NCI-H460 (cell line): ENCODE results near the gene ARMC3. TPM values are rescaled to one million over a fixed set of nuclear protein-coding genes. Genes with fewer than 3 reads are reported as not detected.

Experiments used
- DNase-seq: peaks from one replicate; pipeline ENCODE4 v3.0.0-alpha.2; 2016; ENCODE audit warnings: low read depth; ENCODE audit errors: extremely low read depth
- total RNA-seq: library from RNA; depleted of rRNA; stranded (reverse); fragments of >200 nt; shearing (Covaris generic); gene quantifications from 2 replicates; pipeline ENCODE4 v1.2.3, GENCODE V29; 2014

Gene ARMC3
- total RNA-seq, 1 experiment from 2014 or later, result 0.25 TPM

- no peak for DNase-seq
Observed at GRCh38 chr10:22990443-22990842, 62.6 kb downstream of the ARMC3 start.

- no peak for DNase-seq
Observed at GRCh38 chr10:22992075-22992474, 64.2 kb downstream of the ARMC3 start.

GRCh38 chr10:22992621-22993020, 64.8 kb downstream of the ARMC3 start:
- no peak for DNase-seq

GRCh38 chr10:22993314-22993713, 65.5 kb downstream of the ARMC3 start:
- DNase-seq, result no peak

DNA sequence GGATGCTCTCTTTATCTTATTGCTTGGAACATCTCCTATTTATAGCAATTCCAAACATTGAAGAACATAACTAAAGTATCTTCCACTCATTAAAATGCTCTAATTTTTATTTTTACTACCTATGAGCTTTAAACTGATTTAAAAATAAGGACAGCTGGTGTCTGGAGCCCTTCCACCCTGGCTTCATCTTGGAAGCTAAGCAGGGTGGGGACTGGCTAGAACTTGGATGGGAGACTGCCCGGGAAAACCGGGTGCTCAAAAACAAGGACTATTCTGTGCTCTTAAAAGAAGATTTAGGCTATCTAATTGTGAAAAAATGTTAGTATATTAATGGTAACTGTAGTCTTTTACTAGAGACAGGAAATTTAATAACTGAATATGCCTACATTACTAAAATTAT, 69.2 kb downstream of the ARMC3 start:
- no peak for DNase-seq

DNA sequence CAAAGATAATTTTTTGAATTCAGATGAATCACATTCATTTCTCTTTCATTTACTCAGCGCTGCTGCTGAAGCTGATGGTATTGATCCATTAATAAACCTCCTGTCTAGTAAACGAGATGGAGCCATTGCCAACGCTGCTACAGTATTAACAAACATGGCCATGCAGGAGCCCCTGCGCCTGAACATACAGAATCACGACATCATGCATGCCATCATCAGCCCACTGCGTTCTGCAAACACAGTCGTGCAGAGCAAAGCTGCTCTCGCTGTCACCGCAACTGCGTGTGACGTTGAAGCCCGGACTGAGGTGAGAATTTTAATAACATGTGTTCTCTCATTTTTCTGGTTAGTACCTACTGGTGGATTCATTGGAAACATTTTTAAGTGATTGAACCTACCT, 70.2 kb downstream of the ARMC3 start:
- DNase-seq, result no peak

DNA sequence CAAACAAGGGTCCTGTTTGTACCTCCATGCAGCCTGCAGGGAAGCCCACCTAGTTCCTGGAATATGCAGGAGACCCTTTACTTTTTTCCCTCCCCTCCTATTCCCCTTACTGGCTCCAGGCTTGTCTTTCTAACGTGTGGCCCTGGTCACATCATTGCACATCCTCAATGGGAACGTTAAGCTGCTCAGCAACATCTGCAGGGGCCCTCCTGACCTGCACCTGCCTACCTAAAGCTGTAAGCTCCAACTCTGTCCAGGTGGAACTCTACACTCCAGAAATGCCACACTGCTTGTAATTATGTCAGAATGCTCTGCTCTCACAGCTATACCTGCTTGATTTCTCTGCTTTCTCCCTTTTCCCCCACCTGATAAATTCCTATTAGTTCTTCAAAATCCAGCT, 72.1 kb downstream of the ARMC3 start:
- no peak for DNase-seq

DNA sequence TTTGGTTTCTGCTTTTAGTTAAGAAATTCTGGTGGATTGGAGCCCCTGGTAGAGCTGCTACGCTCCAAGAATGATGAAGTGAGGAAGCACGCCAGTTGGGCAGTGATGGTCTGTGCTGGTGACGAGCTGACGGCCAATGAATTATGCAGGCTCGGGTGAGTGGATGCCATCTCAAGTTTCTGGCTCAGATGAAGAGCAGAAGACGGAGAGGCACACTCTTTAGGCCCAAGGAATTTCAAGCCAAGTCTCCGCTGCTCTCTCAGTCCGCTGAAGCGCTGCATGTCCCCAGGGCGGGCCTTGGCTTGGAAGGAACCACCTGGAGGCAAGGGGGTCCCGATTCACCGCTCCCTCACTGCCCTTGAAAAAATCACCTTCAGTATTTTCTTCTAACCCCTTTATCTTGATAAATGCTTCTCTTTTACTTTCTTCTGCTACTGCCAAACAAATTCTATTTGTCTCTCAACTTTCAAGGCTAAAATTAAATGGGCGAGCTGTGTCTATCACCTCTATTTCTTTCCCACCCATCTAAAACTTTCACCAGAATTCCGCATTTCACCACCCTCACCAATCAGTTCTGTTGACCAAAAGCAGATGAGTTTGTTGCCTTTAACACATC, 74.2 kb downstream of the ARMC3 start:
- no peak for DNase-seq

- no peak for DNase-seq
Observed at GRCh38 chr10:23005150-23005549, 77.3 kb downstream of the ARMC3 start.

- DNase-seq, result no peak
Observed at GRCh38 chr10:23013581-23014335, 85.9 kb downstream of the ARMC3 start.

DNA sequence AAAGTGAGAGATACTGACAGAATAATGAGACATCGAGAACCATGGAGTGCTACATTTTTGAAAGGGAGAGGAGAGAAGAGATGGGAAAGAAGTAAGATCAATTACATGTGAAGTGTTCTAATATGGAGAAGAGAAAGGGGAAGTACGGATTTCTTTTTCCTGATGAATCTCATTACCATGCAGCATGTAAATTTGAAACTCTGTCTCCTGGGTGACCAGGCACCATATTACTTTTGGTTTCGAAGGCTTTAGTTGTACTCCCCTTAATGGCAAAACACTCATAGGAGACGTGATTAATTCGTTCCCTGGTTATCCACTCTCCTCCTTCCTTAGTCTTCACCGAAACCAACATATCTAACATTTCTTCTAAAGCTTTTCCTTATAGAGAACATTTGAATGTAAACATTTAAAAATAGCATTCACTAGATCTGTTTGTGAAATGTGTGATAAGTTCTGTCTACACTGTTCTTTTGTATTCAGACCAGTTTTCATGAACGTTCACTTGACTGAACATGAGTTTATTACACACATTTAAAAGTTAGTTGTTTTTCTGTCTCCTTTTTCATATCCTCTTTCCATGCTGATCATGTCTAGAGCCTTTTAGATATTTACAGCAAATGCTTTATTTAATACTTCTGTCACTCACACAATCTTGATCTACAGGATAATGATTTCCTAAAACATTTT, 87.3 kb downstream of the ARMC3 start:
- no peak for DNase-seq

- DNase-seq, result no peak
Observed at GRCh38 chr10:23016636-23017035, 88.8 kb downstream of the ARMC3 start.

DNA sequence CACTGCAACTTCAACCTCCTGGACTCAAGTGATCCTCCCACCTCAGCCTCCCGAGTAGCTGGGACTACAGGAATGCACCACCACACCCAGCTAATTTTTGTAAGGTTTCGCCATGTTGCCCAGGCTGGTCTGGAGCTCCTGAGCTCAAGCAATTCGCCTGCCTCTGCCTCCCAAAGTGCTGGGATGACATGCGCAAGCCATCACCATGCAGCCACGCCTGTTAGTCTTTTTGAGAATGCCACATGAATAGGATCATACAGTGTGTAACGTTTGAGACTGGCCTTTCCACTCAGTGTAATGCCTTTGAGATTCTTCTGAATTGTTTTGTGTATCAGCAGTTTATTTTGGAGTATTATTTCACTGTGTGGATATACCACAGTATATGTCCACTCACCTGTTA, 91.8 kb downstream of the ARMC3 start:
- no peak for DNase-seq

DNA sequence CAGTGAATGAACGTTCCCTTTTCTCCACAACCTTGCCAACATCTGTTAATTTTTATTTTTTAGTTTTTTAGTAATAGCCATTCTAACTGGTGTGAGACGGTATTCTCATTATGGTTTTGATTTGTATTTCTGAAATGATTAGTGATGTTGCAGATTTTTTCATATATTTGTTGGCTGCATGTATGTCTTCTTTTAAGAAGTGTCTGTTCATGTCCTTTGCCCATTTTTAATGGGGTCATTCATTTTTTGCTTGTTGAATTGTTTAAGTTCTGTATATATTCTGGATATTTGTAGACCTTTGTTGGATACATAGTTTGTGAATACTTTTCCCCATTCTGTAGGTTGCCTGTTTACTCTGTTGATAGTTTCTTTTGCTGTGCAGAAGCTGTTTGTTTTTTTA, 93.6 kb downstream of the ARMC3 start:
- no peak for DNase-seq

DNA sequence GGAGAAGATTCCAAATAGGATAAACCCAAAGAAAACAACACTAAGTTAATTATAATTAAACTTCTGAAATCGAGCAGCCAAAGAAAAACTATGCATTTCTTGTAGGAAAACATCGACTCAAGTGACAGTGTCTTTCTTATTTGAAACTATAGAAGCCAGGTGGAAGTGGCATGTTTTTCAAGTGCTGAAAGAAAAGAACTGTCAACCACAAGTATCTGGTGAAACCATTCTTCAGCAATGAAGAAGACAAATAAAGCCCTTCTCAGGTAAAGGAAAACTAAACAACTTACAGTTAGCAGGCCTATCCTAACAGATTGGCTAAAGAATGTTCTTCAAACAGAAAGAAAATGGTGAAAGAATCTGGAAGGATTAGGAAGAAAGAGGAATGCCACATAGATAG, 96.1 kb downstream of the ARMC3 start:
- DNase-seq, result no peak

DNA sequence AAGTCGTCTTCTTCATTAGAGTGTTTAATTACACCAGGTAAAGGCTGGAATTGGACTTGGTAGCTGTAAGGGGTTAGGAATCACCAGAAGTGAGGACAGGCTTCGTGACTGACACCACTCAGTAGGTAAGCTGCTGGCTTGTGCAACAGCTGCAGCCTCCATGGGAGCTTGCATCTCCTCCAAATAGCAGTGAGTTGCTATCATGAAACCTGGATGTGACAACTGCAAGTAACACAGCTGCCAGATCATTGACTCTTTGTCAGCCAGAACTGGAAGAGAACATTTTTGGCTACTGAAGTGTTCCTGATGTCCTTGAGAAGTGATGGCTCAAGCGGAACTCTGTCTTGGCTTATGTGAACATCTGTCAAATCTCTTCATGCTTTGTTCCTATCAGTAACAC, 103.5 kb downstream of the ARMC3 start:
- no peak for DNase-seq

DNA sequence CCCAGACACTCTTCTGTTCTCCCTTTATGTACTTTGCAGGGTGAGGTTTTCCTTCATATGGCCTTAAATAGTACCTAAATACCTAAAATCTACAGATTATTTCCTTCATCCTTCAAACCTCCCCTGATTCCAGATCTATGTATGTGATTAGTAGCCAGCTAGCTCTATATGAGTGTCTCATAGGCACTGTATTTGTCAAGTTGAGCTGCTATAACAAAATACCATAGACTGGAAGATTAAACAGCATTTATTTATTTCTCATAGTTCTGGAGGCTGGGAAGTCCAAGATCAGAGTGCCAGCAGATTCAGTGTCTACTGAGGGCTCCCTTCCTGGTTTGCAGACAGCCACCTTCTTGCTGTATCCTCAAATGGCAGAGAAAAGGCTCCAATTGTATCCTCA, 106.9 kb downstream of the ARMC3 start:
- DNase-seq, result no peak

DNA sequence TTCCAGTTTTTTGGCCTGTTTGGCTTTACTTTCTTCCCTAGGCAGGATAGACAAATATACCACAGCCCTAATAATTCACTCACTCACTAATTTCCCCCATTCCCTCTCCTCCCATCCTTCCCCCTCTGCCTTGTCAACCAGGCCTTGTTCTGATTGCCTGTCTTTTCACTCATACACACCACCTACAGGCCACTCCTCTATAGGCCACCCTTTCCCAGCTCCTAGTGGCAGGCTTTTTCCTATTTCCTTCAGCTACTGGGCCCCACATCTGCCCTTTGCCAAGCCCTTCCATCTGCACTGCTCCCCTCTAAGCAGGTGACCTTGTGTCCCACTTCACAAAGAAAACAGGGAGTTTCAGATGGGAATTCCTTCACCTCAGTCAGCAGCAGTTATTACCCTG, 107.7 kb downstream of the ARMC3 start:
- no peak for DNase-seq

GRCh38 chr10:23037152-23037551, 109.3 kb downstream of the ARMC3 start:
- DNase-seq, result no peak

GRCh38 chr10:23037561-23037960, 109.7 kb downstream of the ARMC3 start:
- no peak for DNase-seq

DNA sequence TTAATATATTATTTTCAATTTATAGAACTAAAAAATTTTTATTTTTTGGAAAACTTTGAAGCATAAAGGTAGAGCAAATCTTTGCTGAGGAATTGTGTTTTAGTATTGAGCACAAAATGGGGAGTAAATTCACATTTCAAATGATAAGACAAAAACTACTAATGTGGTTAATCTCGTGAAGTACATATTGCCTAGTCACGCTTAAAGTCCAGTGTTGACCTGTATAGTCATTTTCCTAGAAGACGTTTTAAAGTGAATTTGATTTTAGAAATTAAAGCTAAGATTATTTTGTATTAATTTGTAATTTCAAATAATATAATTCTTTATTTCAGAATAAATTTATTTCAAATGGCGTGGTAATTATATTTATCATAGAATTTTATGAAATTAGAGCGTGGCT, 110.3 kb downstream of the ARMC3 start:
- no peak for DNase-seq

GRCh38 chr10:23040002-23040401, 112.1 kb downstream of the ARMC3 start:
- DNase-seq, result no peak
